HG03097 (cell line): ENCODE results near the gene MYBPH.

Source experiments
- ATAC-seq: cut with Tn5 transposase; IDR thresholded peaks from one replicate; pipeline ENCODE4 v1.9.1; 2021; ENCODE audit not compliant: unreplicated experiment, low FRiP score

MYBPH gene

GRCh38 chr1:203131548-203132200, 44.0 kb downstream of the MYBPH start:
- ATAC-seq: no peak

DNA sequence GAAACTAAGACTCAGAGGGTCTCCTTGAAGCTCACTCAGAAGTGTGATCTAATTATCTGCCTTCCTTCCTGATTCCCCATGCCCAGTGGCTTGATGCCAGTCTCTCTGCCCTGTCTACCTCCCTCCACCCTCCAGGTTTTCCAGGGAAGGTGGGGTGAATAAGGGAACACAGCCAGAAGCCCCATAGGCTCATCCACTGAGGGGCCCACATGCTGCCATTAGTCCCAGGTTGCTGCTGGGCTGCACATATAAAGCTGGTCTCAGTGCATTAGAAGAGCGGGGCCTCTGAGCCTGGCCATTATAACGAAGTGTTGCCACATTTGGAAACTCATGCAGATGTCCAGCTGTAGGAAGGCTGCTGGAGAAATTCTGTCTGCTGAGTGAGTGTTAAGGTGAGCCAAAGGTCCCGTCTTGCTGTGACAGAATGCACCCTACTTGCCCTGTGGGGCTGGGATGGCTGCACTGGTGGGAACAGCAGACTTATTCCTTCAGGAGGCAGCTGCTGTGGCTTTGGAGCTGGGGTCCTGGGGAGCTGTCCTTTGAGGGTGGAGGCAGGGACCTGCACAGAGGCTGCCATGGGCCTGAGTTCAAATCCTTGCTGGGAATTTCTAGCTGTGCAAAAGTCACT, 45.2 kb downstream of the MYBPH start:
- ATAC-seq: no peak

DNA sequence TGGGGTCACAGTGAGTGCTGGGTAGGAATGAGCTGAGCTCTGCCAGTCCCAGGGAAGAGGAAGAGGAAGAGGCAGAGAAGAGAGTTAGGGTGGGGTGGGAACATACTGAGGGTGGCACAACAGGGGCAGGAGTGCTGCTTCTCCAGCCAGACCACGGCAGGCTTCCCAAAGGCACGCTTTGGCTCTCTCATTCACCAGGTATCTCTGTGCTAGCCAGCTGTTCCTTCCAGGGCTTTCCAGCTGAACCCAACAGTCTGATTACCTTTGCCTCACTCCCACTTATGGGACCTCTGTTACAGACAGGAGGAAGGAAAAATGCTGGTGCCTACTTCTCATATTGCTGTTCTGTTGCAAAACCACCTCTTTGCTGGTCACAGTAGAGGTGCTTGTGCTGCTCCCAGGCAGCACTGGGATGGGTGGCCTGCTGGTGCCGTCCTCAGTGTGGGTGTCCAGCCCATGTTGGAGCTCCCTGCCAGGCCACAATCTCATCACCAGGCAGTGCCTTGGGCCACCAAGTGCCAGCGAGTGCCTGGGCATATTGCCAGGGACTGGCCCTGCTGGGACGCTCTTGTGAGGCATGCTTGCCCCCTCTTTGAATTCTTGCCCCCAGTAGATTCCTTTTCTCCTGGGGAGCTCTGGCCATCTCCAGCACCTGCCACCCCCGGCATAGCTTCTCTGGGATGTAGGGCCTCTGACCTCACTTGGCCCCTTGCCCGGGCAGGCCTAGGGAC, 46.0 kb downstream of the MYBPH start:
- ATAC-seq: no peak

DNA sequence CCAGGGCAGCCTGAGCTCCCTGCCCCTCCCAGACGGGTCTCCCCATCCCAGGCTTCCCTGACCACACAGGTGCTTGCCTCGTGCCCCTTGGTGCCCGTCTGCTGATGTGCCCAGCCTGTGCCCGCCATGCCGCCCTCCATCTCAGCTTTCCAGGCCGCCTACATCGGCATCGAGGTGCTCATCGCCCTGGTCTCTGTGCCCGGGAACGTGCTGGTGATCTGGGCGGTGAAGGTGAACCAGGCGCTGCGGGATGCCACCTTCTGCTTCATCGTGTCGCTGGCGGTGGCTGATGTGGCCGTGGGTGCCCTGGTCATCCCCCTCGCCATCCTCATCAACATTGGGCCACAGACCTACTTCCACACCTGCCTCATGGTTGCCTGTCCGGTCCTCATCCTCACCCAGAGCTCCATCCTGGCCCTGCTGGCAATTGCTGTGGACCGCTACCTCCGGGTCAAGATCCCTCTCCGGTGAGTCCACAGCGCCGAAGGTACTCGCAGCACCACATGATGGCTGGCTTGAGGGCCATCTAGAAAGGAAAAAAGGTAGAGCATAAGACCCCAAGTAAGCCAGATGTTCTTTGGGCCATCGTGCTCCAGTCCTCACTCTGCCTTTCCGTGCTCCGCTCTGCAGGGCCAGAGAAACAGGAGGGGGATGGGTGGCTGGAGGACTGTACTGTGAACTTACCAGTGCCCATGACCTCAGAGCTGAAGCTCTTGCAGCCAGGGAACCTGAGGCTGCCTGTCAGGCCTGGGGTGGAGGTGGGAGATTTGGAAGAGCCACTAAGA, 46.7 kb downstream of the MYBPH start:
- no peak for ATAC-seq

- ATAC-seq: no peak
Measured at GRCh38 chr1:203128431-203128715, 47.3 kb downstream of the MYBPH start.

DNA sequence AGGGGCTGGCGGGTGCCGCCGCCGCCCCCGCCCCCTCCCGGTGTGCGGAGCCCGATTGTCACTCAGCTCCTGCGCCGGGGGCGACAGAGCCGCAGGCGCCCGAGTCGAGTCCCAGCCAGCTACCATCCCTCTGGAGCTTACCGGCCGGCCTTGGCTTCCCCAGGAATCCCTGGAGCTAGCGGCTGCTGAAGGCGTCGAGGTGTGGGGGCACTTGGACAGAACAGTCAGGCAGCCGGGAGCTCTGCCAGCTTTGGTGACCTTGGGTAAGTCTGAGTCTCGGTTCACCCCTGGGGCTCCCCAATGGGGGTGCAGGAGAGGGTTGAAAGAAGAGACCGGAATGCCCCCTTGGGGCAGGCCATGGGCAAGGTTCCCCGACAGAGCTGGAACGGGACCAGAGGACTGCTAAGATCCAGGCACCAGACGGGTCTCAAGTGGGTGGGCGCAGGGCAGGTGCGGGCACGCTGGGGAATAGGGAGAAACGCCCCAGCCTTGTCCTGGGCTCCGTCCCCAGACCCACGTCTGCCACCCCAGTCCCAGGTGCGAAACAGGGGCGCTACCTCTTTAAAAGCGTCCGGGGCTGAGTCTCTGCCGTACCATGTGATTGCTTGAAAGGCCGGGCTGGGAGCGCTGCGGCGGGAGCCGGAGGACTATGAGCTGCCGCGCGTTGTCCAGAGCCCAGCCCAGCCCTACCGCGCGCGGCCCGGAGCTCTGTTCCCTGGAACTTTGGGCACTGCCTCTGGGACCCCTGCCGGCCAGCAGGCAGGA, 47.8 kb downstream of the MYBPH start, which contains the start of gene ADORA1:
ADORA1 (plus strand) TSS at position 61 of the 765 bp plus-strand sequence. CDS start 1,116 bp downstream, outside the sequence.
- no peak for ATAC-seq

DNA sequence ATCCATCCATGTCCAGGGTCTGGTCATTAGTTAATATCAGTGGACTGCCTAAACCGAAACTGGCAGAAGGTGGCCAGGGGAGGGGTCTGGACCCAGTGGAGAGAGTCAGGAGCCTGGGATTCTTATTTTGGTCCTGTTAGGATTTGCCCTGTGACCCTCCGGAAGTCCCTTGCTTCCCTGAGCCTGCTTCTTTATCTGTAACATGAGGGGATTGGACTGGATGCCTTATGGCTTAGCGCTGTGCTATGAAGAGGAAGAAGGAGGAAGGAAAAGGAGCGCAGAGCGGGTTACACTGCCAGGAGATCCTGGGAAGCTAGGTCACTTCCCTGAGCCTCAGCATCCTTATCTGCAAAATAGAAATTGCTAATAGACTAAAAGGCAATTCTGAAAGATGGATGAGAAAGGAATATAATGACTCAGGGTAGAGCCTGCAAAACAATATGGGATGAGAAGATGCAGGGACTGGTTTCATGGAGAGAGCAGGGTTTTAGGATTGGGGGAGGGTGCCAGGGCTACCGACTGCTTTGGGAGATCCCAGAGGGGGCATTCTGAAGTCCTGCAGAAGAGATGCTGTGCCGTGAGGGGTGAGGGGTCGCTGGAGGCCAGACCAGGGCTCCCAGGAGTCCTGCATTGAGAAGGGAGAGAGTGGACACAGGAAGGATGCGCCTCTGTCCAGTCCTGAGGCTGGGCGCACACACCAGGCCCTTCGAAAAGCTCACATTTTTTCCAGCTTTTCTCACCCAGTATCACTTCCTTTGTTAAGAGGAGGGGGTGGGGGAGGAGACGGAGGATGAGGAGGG, 48.6 kb downstream of the MYBPH start:
- ATAC-seq: no peak

GRCh38 chr1:203126151-203126865, 49.3 kb downstream of the MYBPH start:
- ATAC-seq: no peak

DNA sequence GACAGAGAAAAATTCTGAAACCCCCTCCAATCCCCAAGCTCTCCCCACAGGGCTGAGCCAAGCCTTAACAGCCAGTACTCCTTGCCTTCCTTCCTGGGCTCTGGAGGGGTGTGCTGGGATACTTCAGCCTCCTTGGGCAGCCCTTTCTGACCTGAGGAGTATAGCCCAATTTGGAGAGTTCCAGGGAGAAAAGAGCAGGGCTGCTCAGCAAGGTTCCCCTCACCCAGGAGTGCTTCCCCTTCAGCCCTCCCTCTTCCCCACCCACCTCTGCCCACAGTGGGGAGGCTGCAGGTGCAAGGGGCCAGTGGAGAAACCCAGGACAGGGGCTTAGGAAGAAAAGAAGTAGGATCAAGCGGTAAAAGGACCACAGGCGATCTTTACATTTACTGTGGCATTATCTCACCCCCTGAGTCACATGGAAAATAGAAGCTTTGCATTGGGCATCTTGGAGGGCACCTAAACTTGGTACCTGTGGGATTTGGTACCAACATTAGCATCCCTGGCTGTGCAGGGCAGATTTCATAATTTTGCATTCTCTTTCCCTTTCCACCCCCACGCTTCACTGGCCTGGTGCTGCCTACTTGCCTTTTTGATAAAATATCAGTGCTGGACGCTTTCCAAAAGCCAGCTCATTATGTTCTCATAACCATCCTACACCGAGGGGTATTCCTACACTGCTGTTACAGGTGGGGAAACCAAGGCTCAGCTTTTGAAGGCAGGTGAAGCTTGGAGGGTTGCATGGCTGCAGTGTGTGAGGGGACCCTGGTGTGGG, 50.9 kb downstream of the MYBPH start:
- ATAC-seq: no peak

- ATAC-seq: no peak
Measured at GRCh38 chr1:203124011-203124410, 51.6 kb downstream of the MYBPH start.

GRCh38 chr1:203122159-203122558, 53.5 kb downstream of the MYBPH start:
- ATAC-seq: no peak

DNA sequence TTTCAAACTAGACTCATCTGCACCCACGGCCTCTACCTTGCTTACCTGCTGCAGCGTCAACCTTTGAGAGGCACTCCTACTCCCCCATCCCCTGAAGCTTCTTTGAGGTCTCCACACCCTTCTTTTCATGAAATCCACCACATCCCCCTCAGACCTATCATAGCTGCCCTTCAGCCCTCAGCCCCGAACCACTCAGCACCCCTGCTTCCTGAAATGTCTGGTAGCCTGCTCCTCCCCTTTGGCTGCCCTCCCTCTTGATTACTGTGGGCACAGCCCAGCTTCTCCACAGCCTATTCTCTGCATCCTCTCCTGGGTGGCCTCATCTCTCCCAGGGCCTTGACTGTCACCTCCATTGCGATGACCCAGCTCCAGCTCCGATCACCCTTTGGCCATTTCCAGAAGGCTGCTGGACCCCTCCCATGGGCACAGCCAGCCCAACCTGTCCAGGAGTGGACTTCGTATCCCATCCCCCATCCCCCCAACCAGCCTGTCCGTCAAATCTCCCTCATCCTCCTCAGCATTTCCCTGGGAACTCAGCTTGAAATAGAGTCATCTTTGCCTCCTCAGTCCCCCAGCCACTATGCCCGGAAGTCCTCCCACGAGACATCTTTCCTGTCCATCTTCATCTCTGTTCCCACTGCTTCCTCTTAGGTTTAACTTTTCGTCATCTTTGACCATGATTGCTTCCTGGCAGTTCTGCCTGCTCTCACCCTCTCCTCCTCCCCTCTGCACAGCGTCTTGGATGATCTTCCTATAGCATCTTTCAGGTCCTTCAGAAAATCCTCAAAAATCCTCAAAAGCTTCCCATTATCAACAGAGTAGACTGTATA, 54.2 kb downstream of the MYBPH start:
- ATAC-seq: no peak

DNA sequence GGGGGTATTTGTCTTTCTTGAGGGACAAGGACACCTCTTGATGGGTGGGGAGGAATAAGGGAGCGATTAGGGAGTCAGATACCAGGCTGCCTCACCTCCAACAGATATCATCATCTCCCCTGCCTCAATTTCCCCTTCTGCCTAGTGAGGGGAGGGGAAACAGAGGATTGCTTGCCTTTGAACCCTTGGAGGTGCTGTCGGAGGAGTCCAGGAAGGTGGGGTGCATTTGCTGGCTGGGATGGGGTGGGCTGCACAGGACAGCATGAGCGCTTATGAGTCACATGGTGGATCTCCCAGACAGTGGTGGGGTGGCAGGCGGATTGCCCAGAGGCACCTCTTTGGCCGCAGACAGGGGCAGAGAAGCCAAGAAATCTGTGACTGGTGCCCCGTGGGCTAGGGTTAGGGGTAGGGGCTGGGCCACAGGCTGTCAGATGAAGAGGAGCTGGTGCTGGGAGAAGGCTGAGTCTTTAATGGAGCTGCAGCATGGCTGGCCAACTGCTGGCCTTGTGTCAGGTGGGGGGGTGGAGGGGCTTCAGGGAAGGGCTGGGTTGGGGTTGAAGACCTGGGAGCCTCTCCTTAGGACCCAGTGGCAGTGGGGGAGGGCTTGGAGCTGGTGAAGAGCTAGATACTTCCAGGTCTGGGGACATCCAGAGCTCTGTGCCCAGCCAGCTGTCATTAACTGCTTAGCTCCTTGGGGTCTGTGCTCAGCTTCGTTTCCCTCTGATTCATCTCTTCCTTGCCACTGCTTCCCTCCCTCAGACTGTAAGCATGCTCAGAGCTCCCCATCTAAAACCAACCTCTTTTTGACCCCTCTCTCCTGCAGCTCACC, 55.1 kb downstream of the MYBPH start:
- ATAC-seq: no peak
